Measurements from ENCODE around the gene LSAMP.

GRCh38 chr3:116285781-116286421 is 159.4 kb downstream of the LSAMP start:
- TF ChIP-seq, protein P1, sequence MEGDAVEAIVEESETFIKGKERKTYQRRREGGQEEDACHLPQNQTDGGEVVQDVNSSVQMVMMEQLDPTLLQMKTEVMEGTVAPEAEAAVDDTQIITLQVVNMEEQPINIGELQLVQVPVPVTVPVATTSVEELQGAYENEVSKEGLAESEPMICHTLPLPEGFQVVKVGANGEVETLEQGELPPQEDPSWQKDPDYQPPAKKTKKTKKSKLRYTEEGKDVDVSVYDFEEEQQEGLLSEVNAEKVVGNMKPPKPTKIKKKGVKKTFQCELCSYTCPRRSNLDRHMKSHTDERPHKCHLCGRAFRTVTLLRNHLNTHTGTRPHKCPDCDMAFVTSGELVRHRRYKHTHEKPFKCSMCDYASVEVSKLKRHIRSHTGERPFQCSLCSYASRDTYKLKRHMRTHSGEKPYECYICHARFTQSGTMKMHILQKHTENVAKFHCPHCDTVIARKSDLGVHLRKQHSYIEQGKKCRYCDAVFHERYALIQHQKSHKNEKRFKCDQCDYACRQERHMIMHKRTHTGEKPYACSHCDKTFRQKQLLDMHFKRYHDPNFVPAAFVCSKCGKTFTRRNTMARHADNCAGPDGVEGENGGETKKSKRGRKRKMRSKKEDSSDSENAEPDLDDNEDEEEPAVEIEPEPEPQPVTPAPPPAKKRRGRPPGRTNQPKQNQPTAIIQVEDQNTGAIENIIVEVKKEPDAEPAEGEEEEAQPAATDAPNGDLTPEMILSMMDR (IDR thresholded peaks at IDR 0.05), result no peak
- TF ChIP-seq POLR2AphosphoS5 (IDR thresholded peaks at IDR 0.05), result no peak
- no peak for TF ChIP-seq POLR2A (IDR thresholded peaks at IDR 0.05)
- no peak for TF ChIP-seq EP300 (IDR thresholded peaks at IDR 0.05)

Measured in sigmoid colon (tissue), 4 donors.